Measurements from ENCODE around the gene FRYL.

Gene FRYL

DNA sequence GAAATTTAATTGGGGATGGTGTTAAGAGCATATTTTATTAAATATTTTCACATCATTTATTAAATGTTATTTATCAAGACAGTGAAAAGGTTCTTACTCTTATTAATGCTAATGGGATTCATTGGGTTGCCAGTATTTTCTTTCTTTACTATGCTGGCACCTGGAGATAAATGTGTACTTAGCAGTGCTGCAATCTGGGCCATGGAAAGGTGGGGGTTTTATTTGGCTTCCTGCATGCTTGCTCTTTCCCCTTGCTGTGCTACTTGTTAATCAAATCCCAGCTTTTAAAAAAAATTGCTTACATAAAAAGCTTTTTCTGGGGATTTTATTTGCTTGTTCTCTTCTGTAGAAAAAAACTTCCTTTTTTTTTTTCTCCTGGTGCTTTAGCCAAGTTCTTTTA is 241.7 kb downstream of the FRYL start:
- TF ChIP-seq CTCF (IDR thresholded peaks at IDR 0.05; ENCODE audit: low read depth, low read length, missing control alignments), result no peak
- DNase-seq (ENCODE audit: extremely low read depth, low read depth), result no peak
- no peak overlapping the region for H3K4me3 ChIP-seq (replicated peaks; ENCODE audit: low read depth, low read length)

DNA sequence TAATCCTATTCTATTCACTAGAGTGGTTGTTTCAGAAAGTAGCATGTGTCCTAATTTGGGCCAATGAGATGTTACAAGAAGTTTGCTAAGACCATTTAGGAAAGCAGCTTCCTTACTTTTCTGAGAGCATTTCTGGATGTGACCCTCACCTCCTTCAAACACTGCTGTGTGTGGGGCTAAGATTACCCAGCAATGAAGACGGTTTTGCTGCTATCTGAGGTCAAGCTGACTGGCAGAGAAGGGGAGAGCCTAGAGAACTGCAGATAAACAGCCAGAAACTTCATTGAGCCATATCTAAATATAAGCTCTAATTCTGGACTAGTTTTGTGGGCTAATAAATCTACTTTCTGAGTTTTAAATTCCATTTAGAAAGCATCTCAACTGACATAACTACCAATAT is 253.7 kb downstream of the FRYL start:
- DNase-seq (ENCODE audit: extremely low read depth, low read depth), result no peak
- no peak overlapping the region for H3K4me3 ChIP-seq (replicated peaks; ENCODE audit: low read depth, low read length)
- no peak for TF ChIP-seq CTCF (IDR thresholded peaks at IDR 0.05; ENCODE audit: low read depth, low read length, missing control alignments)

GRCh38 chr4:48518143-48518542 is 261.9 kb downstream of the FRYL start:
- H3K4me3 ChIP-seq (replicated peaks; ENCODE audit: low read depth, low read length), result no peak overlapping the region
- no peak for DNase-seq (ENCODE audit: extremely low read depth, low read depth)
- no peak for TF ChIP-seq CTCF (IDR thresholded peaks at IDR 0.05; ENCODE audit: low read depth, low read length, missing control alignments)

DNA sequence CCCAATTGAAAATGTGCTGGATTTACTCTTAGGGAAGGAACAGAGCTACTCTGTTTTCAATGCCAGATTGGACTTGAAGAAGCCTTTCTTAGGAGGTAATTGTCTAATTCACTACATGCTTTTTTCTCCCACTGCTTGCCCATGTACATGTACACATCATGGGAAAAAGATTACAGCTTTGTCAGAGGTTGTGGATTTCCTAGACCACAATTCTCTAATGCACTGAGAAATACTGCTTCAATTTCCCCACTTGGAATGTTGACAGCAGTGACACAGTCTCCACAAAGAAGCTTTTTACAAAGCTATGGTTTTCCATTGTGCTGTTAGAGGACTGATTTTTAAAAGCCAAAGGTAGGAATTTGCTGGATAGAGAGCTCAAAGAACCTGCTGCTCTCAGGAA is 270.5 kb downstream of the FRYL start:
- no peak for DNase-seq (ENCODE audit: extremely low read depth, low read depth)
- H3K4me3 ChIP-seq (replicated peaks; ENCODE audit: low read depth, low read length), result no peak overlapping the region
- TF ChIP-seq CTCF (IDR thresholded peaks at IDR 0.05; ENCODE audit: low read depth, low read length, missing control alignments), result no peak

DNA sequence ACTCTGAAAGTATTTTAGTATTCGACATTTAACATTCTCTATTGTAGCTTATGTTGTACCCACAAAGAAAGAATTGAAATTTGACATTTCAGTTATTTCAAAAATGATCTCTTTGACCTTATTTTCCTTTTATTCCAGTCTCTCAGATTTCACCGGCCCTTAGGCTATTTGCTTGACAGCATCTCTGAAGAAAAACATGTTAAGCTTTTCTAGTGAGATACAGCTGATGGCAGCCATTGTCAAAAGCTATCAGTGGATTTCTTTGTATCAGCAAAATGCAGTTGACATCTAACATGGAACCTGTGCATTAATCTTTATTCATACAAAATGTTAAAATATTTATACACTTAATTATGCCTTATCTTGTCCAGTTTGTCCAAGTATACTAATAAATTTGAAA is 273.4 kb downstream of the FRYL start:
- H3K4me3 ChIP-seq (replicated peaks; ENCODE audit: low read depth, low read length), result no peak overlapping the region
- no peak for DNase-seq (ENCODE audit: extremely low read depth, low read depth)
- no peak for TF ChIP-seq CTCF (IDR thresholded peaks at IDR 0.05; ENCODE audit: low read depth, low read length, missing control alignments)

- no peak for DNase-seq (ENCODE audit: extremely low read depth, low read depth)
- no peak overlapping the region for H3K4me3 ChIP-seq (replicated peaks; ENCODE audit: low read depth, low read length)
- no peak for TF ChIP-seq CTCF (IDR thresholded peaks at IDR 0.05; ENCODE audit: low read depth, low read length, missing control alignments)
Observed at GRCh38 chr4:48504352-48504751, 275.7 kb downstream of the FRYL start.

DNA sequence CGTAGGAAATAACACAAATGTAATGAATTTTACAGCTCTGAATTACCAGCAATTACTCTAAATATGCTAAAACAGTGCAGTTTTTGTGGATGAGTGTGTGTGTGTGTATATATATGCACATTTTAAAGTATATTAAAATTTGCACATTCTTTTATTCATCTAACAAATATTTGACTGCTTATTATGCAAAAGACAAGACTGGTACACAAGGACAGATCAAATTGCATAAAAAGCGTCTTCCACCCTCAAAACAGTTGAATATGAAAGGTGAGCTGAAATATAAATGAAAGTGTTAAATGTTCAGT is 276.1 kb downstream of the FRYL start:
- no peak for TF ChIP-seq CTCF (IDR thresholded peaks at IDR 0.05; ENCODE audit: low read depth, low read length, missing control alignments)
- no peak for DNase-seq (ENCODE audit: extremely low read depth, low read depth)
- no peak overlapping the region for H3K4me3 ChIP-seq (replicated peaks; ENCODE audit: low read depth, low read length)

All from HFF-Myc (cell line).